DLD1 (cell line): ENCODE measurements around the gene TLE3.

ENCODE experiments used
- in situ Hi-C: cut with HindIII; loops from 2 replicates; pipeline ENCODE4 v1.10.0; 2017; ENCODE audit warnings: low sequenced_read_pairs

TLE3 gene

DNA sequence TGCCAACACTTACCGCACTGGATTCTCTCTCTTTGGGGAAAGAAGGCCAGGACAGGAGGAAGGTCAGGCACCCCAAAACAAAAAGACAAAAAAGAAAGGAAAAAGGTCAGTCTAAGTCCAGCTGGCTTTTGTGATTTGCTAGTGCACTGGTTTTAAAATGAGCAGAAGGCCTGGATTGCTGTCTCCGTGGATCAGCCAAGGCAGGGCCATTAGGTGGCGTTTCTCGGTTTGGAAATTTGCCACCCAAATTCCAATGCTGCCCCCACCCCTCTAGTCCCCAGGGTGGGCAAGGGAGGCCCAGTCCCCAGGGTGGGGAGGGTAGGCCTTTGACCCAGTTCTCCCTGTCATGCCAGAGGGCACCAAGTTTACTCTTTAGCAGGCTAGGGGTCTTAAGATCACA lies 33.3 kb downstream of the TLE3 start:
- in situ Hi-C loops: no loop called here

DNA sequence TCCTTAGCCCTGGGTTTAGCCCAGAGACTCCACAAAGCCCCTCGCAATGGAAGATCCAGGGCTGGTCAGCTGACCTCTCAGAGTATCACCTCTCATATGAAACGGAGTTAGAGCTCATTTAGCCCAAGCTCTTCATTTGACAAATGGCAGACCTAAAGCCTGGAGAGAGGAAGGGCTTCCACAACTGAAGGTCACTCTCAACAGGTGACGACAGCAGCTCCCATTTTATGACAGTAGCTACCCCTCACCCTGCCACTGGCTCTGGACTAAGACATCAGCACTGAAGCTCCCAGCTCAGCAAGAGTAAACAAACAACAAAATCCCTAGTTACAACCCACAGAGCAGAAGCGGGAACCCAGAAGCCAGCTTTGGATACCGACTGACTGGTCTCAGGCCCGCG lies 33.7 kb downstream of the TLE3 start:
- in situ Hi-C loops: no loop called here

DNA sequence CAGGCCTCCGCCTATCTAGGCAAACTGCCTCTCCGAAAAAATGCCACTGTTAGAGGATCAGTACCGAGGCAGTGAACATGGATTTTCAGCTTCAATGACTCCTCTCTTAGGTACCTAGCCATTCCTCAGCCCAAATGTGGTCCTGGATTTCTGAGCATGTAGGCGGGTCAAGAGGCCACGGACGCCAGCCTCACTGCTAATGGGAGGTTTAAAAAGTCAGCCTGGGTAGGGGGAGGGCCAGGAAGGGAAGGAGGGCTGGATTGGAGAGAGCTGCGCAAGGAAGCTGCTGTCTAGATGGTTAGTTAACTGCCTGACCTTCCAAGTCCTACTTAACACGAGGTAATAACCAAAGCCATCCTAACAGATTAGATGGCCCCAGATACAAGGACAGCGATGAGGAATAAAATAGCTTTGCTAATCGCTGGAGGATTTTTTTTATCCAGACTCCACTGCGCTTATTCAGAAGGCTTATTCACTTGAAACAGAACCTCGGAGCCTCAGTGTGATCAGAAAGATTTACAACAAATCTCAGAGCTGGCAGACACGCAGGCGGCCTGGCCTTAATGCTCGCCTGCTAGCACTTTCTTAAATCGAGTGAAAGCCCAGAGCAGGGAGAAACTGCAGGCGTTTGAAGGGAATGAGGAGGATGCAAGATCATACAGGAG lies 34.3 kb downstream of the TLE3 start:
- in situ Hi-C loops: no loop called here

DNA sequence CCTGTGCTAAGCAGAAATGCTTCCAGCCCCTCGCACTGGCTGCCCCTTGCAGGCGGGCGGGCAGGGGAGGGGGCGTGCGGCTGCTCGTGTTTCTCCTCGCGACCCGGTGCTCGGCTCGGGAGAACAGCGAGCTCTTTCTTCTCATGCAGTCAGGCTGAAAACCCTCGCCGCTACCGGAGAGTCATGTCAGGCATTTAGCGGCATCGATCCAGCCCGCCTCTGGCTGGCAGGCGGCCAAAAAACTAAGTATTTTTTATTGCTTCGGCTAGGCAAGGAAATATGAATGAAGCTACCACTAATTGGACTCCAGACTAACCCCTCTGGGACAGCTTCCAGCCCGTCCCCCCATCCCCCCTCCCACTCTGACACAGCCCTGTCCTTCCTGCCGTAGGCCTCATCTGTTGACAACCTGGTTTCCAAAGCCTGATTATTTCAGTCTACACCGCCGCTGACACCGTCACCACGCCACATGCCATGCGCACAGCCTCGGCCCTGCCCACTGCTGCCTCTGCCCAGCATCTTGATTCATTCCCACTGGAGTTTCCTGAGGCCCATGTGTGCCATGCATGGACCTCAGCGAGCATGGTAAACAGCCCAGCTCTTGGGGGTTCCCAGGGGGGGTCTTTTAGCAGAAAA lies 35.3 kb downstream of the TLE3 start:
- in situ Hi-C loops: no loop called here

DNA sequence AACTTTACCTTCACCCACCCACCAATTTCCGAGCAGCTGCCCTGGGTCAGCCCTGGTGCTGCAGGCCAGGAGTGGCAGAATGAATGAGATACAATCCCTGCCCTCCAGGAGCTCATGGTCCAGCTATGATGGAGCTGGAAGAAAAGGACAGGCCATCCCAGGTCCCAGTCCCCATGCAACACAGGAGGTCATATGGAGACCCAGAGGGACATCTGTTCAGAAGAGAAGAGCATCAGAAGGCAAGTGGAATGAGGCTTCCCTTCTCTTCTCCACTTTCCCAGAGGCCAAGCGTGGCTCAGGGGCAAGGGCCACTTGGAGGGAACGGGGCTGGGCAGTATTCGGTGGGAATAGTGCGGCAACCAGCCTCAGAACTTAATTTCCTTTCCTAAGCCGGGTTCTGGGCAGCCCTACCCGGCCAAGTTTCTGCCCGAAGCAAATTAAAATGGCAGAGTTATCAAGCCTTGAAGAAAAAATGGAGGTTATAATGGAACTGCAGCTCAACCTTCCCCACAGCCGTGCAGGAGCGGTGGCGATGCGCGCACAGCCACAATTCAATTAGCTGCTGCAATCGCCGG lies 35.9 kb downstream of the TLE3 start:
- in situ Hi-C loops: no loop called here

DNA sequence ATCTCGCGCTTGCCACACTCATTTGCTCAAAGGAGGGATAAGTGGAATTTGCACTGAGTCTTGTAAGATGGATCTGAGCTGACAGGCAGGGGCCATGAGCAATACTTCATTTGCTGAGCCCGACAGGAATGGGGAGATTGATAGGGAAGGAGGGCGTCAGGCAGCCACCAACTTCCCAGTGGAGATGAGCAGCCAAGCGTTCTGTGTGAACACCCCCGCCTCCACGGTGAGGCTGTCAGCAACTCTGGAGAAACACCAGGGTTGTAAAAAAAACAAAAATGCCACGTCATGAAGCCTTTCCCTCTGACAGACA lies 36.8 kb downstream of the TLE3 start:
- in situ Hi-C loops: no loop called here

DNA sequence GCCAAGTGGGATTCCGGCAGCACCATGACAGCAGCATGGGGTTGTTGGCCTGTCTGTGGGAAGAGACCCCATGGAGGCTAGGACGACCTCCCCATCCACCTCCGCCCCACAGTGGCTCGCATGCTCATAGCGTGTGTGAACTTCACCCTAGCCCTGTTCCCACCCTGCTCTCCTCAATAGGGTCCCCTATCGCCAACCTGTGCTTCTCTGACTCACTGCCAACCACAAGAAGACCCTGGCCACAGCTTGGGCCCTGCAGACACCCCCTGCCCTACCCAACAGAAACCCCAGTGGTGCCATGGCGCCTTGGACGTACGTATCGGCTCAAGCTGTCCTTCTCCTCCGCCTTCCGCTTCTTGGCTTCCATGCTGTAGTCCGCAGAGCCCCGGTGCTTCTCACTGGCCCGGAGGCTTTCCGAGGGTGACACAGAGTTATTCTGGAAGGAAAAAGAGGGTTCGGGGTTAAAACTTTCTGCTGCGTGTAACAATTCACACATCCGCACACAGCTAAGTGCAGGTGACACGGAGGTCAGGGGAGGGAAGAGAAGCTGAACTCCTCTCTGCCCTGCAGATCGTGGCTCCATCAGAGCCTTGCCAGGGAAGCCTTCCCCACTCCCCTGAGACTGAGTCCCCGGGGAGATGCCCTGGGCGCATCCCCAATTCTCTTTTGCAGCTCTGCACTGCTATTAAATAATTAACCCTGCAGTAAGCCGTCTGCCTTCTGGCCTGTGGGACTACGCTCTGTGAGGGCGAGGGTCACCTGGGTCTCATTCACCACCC lies 37.3 kb downstream of the TLE3 start:
- in situ Hi-C loops: no loop called here

DNA sequence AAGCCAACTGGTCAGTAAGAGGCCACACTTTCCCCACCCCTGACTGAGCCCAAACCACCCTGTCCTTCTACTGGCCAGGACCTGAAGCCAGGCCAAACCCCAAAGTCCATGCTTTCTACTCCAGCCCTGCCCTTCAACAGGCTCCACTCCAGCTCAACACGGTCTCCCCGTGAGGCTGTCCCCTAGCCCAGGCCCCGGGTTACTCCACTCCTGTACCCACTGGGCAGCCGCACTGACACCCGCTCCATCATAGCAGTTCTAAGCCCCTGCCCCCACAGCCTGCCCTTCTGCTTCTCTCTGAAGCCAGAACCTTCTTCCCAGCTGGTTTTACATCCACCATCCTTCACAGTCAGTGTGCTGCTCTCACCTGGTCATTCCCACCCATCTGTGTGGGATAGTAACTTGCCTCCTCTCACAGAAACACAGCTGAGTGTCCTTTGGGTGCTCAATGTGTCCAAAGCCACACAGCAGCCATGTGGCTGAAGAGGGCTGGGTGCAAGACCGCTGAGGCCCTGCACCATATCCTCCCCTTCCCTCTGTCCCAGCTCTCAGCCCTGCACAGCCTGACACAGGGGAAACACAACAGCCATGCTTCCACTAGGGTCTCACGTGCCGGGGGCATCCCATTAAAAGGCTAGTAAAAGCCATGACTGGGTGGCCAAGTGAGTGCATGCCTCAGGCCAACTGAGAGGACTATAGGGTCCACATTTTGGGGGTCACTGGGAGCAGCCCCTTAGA lies 38.1 kb downstream of the TLE3 start:
- in situ Hi-C loops: no loop called here

DNA sequence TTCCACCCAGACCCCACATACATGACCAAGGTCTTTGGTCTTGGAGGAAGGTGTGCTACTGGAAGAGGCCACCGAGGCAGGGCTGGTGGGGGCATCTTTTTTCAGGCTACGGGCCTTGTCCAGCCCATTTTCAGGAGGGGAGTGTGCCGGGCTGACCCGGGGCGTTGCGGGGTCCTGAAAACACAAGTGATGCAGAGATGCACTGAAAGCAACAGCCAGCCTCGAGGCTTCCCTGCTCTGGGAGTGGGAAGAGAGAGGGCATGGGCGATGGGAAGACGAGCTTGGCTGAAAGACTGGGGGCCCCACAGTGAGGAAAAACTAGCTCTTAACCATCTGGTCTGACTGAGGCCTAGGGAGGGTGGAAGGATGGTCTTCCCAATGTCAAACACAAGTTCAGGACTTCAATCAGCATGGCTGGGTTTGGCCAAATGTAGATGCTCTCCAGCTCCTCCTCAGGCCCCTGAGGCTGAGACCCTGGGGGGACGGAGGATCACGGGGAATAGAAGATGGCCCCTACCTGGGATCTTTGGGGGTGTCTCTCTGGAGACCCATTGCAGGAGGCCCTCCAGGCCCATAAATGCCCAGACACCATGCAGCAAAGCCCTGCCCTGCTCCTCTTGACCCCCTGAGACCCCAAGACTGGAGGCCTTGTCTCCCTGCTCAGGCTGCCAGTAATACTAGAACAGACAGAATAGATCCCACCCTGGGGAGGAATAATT lies 38.9 kb downstream of the TLE3 start:
- in situ Hi-C loops: no loop called here

DNA sequence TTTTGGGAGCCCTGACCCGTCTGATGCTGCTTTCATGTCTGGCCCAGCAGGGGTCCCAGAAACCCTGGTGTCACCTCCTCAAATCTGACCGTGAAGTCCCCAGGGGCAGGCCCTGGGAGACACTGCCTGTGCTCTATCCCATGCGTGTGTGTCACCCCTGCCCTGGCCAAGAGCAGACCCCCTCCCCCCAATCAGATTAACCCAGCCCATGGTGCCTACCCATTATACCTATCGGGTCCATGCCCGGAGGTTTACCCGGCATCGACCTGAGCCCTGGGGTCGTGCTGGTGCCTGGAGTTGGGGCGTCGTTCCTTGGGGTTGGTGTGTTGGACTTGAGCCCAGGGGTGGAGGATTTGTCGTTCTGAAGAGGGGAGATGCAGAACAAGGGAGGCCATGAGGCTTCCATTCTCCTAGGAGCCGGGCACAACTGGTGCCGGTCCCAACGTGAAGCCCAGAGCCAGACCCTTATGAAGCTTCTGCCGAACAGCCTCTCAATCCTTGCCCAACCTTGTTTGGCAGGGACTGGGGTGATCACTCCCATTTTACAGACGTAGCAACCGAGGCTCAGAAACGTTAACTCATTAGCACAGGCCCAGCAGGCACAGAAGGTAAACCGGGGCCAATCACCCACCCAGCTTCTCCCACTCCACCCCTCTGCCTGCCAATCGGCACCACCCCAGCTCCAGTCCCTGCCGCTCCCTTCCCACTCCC lies 39.6 kb downstream of the TLE3 start:
- in situ Hi-C loops: no loop called here

DNA sequence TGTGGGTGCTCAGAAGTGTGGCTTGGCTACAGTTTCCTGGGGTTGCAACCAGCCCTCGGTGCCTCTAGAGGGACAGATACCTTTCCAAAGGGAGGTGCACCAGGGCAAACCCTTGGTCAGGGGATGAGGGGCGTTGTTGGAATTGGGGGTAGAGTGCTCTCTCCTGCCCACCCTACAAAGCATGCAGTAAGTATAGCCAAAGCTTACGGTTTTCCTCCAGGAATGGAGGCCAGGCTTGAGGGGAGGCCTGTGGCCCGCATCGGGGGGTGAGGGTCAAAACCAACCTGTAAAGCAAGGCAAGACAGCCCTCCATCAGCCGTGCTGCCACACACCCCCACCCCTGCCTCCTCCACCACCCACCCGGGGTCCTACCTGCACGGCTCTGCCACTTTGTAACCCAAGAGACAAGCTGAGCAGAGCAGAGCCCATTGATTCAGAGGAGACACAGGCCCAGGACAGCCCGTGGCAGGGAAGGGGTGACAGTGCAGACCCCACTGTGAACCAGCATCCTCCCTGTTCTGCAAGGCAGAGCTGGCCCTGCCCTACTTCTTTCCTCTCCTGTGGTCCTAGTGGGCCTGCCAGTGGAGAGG lies 41.5 kb downstream of the TLE3 start:
- in situ Hi-C loops: no loop called here

DNA sequence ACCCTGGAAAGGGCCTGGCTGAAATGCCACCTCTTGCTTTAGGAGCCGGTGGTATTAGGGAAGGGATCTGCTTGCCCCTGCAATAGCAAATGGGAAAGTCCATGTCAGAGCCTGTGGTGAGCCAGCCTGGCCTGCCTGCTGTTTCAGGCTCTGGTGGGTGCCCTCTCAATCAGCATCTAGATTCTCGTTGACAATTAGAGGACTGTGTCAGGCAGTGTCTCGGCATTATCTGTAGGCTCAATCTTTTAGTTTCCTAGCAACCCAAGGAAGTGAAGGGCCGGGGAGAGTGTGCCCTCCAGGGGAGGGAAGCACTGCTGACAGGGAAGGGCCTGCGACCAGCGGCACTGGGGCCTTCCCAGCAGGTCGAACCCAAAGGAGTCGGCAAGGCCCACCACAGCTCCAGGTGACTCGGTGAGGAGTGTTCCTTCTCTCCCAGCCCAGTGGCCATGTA lies 42.1 kb downstream of the TLE3 start:
- in situ Hi-C loops: no loop called here

DNA sequence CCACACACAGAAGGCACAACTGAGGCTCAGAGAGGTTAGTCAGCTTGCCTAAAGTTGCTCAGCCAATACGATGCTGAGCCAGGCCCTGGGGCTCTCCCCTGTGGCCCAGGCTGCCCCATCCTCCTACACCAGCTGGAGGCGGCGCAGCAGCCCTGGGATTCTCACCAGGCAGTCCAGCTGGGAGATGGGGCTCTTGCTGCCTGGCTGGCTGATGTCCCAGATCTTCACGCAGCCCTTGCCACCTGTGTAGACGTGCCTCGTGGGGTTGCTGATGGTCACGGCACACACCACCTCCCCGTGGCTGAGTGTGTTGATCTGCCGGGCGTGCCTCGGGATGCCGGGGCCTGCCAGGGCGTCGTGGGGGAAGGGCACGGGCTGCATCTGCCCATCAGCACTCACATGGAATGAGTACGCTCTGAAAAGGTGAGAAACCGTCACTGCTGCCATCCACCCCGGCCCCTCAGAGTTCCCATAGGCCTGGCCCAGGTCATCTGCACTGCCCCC lies 42.8 kb downstream of the TLE3 start:
- in situ Hi-C loops: no loop called here

DNA sequence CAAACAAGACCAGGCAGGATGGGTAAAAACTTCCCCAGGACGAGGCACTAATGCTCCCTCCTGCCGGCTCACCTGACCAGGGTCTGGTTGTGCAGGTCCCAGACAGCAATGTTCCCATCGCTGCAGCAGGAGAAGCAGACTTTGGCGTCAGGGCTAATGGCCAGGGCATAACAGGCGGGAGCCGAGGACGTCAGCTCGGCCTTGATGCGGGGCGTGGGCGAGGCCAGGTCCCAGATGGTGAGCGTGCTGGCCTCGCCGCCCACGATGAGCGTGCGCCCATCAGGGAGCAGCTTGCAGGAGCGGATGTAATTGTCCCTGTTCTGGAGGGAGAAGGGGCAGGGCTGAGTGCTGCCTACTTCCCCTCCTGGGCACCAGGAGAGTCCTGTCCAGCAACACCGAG lies 43.4 kb downstream of the TLE3 start:
- in situ Hi-C loops: no loop called here

DNA sequence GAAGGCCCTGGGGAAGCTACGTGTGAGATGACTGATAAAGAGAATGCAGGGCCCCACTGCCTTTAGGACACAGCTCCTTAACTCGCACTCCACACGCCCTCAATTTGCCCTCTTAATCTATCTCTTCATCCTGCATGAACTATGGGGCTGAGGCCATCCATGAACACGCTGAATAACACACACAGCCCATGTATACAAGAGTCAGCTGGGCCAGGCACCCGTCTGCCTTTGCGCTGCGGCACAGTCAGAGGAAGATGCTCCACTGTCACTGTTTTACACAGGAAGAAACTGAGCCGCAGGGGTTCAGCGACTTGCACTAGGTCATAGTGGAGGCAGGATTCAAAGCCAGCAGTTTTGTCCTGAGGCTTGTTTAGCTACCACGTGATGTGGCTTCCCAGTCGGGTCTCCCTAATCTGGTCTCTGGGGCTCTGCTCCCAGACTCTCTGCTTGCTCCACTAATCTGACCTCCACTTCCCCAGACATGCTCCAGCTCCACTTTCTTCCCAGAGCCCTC lies 43.9 kb downstream of the TLE3 start:
- in situ Hi-C loops: no loop called here

DNA sequence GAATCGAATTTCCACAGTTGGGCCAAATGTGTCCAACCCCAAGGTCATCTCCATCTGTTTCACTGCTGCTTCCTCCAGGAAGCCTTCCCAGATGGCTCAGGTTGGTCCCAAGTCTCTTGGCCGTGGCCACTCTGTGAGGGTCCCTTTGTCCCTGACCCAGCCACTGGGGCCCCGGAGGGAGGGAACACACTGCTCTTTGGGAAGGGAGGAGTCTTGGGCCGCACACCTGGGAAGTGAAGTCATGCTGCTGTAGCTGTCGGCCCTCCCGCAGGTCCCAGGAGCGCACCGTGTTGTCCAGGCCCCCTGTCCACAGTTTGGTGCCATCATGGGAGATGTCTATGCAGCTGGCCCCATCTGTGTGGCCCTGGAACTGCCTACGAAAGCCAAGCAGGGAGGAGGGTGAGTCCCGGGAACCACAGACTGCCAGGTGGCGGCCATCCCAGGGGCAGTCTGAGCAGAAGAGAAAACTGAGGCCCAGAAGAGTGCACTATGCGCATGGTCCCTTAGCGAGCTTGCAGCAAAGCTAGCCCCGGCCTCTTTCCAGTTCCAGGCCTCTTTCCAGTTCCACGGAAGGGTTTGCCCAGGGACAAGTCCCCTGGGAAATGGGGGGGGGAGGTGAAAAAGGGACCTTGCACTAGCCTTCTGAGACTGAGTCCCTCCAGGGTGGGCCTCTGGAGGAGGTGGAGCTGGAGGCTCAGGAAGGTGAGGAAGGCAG lies 44.6 kb downstream of the TLE3 start:
- in situ Hi-C loops: no loop called here

DNA sequence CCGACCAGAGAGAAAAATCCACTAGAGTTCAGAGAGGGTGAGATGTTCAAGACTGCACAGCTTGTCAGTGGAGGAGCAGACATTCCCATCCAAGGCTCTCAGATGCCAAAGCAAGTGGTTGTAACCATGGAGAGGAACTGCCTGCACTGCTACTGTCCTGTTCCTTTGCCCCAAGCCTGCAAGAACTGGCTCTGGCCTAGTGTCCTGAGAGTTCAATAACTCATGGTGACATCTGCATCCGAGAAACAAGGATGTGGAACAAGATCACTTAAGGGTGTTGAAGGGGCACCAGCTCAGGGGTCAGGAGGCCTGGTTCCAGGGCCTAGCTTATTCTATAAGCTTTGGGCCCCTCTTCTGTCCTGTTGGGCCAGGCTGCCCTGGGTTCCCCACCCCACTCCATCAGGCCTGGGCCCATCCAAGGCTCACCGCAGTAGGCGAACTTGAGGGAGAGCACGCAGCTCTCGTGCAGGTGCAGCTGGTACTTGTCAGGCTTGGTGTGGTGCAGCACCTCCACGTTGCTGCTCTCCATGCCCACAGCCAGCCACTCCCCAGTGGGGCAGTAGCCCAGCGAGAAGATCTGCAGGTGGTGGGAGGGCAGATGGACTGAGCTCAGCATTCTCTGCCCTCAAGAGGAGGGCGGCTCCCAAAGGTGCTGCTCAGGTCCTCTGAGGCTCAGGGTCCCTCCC lies 45.6 kb downstream of the TLE3 start:
- in situ Hi-C loops: no loop called here

DNA sequence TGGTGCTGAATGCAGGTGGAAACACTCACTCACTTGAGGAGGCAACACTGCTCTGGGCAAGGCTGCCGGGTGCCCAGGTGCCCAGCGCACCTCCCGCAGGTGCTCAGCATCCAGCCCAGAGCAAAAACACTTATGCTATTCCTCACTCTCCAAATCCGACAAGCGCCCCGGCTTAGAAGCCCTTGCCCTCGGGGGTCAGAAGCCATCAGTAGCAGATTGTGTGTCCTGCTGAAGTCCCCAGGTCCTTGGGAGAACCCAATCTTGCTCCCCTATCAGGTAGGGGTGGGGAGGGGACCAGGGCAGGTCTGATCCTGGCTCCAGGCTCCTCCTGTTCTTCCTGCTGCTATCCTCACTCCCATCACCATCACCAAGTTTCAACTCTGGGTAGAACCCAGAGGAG lies 46.7 kb downstream of the TLE3 start:
- in situ Hi-C loops: no loop called here
